Osteocyte (in vitro differentiated cells): ENCODE results near the gene DIP2C. TPM values are rescaled to one million over a fixed set of nuclear protein-coding genes. Genes with fewer than 3 reads are reported as not detected.
"Not testable (repeated sequence)": the region's sequence is repeated elsewhere in the genome, so short reads cannot be mapped to it uniquely, and the experiment has no call there.

Experiments used
- DNase-seq: peaks from one replicate; pipeline ENCODE4 v3.0.0; 2021; ENCODE audit warnings: mixed read lengths; ENCODE audit not compliant: unreplicated experiment; ENCODE audit errors: extremely low spot score
- H3K27ac Mint-ChIP-seq: one replicate; pipeline ENCODE4 v1.8.0; 2021; ENCODE audit warnings: mild to moderate bottlenecking, mixed read lengths; ENCODE audit not compliant: unreplicated experiment
- H3K27me3 Mint-ChIP-seq: one replicate; pipeline ENCODE4 v1.8.0; 2021; ENCODE audit warnings: mixed read lengths; ENCODE audit not compliant: unreplicated experiment
- H3K36me3 Mint-ChIP-seq: one replicate; pipeline ENCODE4 v1.8.0; 2021; ENCODE audit warnings: mixed read lengths; ENCODE audit not compliant: unreplicated experiment
- H3K4me1 Mint-ChIP-seq: one replicate; pipeline ENCODE4 v1.8.0; 2021; ENCODE audit warnings: mixed read lengths; ENCODE audit not compliant: unreplicated experiment
- H3K4me3 Mint-ChIP-seq: one replicate; pipeline ENCODE4 v1.8.0; 2021; ENCODE audit warnings: mild to moderate bottlenecking, moderate library complexity, mixed read lengths; ENCODE audit not compliant: unreplicated experiment
- H3K9me3 Mint-ChIP-seq: one replicate; pipeline ENCODE4 v1.8.0; 2021; ENCODE audit warnings: mixed read lengths; ENCODE audit not compliant: unreplicated experiment
- total RNA-seq: library from RNA; stranded (reverse); gene quantifications from 2 replicates; pipeline ENCODE4 v1.2.1, GENCODE V29; 2021
- TF ChIP-seq, protein P1 (sequence below): fragments of 200-600 bp; sonication (generic); IDR thresholded peaks from 2 replicates; pipeline ENCODE4 v1.5.0; 2021; ENCODE audit warnings: antibody characterized with exemption, mild to moderate bottlenecking, moderate library complexity

Gene DIP2C
- total RNA-seq, 1 donor from 2014 or later: 36.8 TPM

DNA sequence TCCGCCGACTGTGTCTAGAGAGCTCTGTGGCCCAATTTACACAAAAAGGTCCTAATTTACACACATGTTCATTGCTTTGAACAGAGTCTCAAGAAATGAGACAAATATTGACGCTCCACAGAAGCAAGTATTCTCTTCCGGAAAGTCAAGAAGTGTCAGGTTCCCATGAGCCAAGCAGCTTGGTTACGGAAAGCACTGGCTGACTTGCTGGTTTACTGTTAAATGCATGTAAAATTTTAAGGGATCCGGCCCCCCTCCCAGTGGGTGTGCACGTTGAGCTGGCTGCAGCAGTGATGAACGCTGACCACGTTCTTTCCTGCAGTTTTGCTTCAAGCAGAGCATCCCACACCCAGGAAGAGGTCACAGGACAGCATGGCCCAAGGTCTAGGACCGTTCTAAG lies 76.8 kb downstream of the DIP2C start:
- TF ChIP-seq, protein P1, sequence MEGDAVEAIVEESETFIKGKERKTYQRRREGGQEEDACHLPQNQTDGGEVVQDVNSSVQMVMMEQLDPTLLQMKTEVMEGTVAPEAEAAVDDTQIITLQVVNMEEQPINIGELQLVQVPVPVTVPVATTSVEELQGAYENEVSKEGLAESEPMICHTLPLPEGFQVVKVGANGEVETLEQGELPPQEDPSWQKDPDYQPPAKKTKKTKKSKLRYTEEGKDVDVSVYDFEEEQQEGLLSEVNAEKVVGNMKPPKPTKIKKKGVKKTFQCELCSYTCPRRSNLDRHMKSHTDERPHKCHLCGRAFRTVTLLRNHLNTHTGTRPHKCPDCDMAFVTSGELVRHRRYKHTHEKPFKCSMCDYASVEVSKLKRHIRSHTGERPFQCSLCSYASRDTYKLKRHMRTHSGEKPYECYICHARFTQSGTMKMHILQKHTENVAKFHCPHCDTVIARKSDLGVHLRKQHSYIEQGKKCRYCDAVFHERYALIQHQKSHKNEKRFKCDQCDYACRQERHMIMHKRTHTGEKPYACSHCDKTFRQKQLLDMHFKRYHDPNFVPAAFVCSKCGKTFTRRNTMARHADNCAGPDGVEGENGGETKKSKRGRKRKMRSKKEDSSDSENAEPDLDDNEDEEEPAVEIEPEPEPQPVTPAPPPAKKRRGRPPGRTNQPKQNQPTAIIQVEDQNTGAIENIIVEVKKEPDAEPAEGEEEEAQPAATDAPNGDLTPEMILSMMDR: no peak
- no peak overlapping the region for H3K27ac Mint-ChIP-seq
- H3K4me1 Mint-ChIP-seq: peaks cover 59% of the 10 kb centered on the region
- no peaks in the 10 kb centered on the region for H3K9me3 Mint-ChIP-seq
- H3K36me3 Mint-ChIP-seq: no peaks in the 10 kb centered on the region
- no peak for DNase-seq
- H3K27me3 Mint-ChIP-seq: no peaks in the 10 kb centered on the region
- H3K4me3 Mint-ChIP-seq: no peak overlapping the region

GRCh38 chr10:610642-611305 lies 78.7 kb downstream of the DIP2C start:
- H3K4me3 Mint-ChIP-seq, H3K36me3 Mint-ChIP-seq, H3K9me3 Mint-ChIP-seq, H3K27me3 Mint-ChIP-seq, DNase-seq: not testable (repeated sequence)
- Mint-ChIP-seq H3K4me1 (peaks cover 49% of the 10 kb centered on the region), H3K27ac (peak overlapping the region; percentile 53)

DNA sequence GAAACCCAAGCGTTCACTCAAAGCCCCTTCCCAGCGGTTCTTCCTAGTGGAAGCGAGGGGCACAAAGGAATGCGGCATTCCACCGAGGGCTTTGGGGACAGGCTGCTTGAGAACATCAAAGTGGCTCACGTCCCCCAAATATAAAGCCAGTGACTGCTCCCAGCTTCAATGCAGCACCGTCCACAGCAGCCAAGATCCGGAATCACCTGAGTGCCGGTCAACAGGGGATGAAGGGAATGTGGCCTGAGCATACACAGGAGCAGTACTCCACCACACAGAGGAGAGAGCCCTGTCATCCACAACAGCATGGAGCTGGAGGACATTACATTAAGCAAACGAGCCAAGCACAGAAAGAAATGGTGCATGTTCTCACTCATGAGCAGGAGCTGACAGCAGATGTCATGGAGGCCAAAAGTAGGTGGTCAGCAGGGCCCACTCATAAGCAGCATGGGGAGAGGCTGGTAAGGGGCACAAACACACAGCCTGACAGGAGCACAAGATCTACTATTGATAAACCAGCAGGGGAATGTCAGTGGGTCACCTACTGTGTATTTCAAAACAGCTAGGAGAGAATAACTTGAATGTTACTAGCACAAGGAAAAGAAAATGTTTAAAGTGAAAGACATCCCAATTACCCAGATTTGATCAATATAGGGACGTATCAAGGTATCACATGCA lies 79.5 kb downstream of the DIP2C start:
- Mint-ChIP-seq H3K4me3 (no peak overlapping the region), H3K27ac (peak overlapping the region; percentile 39), H3K27me3 (no peaks in the 10 kb centered on the region), H3K36me3 (no peaks in the 10 kb centered on the region), H3K9me3 (no peaks in the 10 kb centered on the region), H3K4me1 (peaks cover 42% of the 10 kb centered on the region)
- no peak for DNase-seq
- TF ChIP-seq, protein P1: no peak

- Mint-ChIP-seq H3K27ac (peak overlapping the region; percentile 52), H3K9me3 (no peaks in the 10 kb centered on the region), H3K27me3 (no peaks in the 10 kb centered on the region), H3K4me1 (peaks cover 42% of the 10 kb centered on the region), H3K4me3 (no peak overlapping the region), H3K36me3 (no peaks in the 10 kb centered on the region)
- TF ChIP-seq, protein P1: no peak
- no peak for DNase-seq
Observed at GRCh38 chr10:609262-609658, 80.2 kb downstream of the DIP2C start.

GRCh38 chr10:608331-609261 lies 80.9 kb downstream of the DIP2C start:
- no peaks in the 10 kb centered on the region for H3K27me3 Mint-ChIP-seq
- TF ChIP-seq, protein P1: no peak
- no peaks in the 10 kb centered on the region for H3K9me3 Mint-ChIP-seq
- DNase-seq: no peak
- no peaks in the 10 kb centered on the region for H3K36me3 Mint-ChIP-seq
- H3K27ac Mint-ChIP-seq: peak overlapping the region; percentile 52
- peaks cover 41% of the 10 kb centered on the region for H3K4me1 Mint-ChIP-seq
- no peak overlapping the region for H3K4me3 Mint-ChIP-seq
